Measurements from ENCODE around the gene PTPRG.

PTPRG gene

GRCh38 chr3:62097121-62097520 lies 535.8 kb downstream of the PTPRG start:
- DNase-seq: no peak

- DNase-seq: no peak
These were observed 537.4 kb downstream of the PTPRG start for GRCh38 chr3:62098646-62099365.

GRCh38 chr3:62100282-62100989 lies 539.1 kb downstream of the PTPRG start:
- DNase-seq: no peak

- no peak for DNase-seq
These were observed 540.1 kb downstream of the PTPRG start for GRCh38 chr3:62101488-62101887.

- no peak for DNase-seq
These were observed 542.2 kb downstream of the PTPRG start for GRCh38 chr3:62103531-62103930.

GRCh38 chr3:62109534-62109933 lies 548.2 kb downstream of the PTPRG start:
- no peak for DNase-seq

- DNase-seq: no peak
These were observed 549.3 kb downstream of the PTPRG start for GRCh38 chr3:62110443-62111225.

- no peak for DNase-seq
These were observed 551.7 kb downstream of the PTPRG start for GRCh38 chr3:62113092-62113491.

GRCh38 chr3:62114763-62115162 lies 553.4 kb downstream of the PTPRG start:
- DNase-seq: no peak

GRCh38 chr3:62117903-62118548 lies 556.7 kb downstream of the PTPRG start:
- no peak for DNase-seq

- DNase-seq: no peak
These were observed 557.8 kb downstream of the PTPRG start for GRCh38 chr3:62119139-62119538.

GRCh38 chr3:62122819-62123218 lies 561.4 kb downstream of the PTPRG start:
- no peak for DNase-seq

GRCh38 chr3:62125380-62125779 lies 564.0 kb downstream of the PTPRG start:
- no peak for DNase-seq

GRCh38 chr3:62127116-62127515 lies 565.7 kb downstream of the PTPRG start:
- no peak for DNase-seq

- no peak for DNase-seq
These were observed 566.7 kb downstream of the PTPRG start for GRCh38 chr3:62128051-62128450.

- DNase-seq: no peak
These were observed 567.3 kb downstream of the PTPRG start for GRCh38 chr3:62128681-62129080.

- DNase-seq: no peak
These were observed 569.7 kb downstream of the PTPRG start for GRCh38 chr3:62131050-62131449.

GRCh38 chr3:62131620-62132019 lies 570.2 kb downstream of the PTPRG start:
- DNase-seq: no peak

- DNase-seq: no peak
These were observed 570.7 kb downstream of the PTPRG start for GRCh38 chr3:62132027-62132602.

GRCh38 chr3:62133015-62133414 lies 571.6 kb downstream of the PTPRG start:
- no peak for DNase-seq

- DNase-seq: no peak
These were observed 572.7 kb downstream of the PTPRG start for GRCh38 chr3:62134061-62134496.

GRCh38 chr3:62135741-62136140 lies 574.4 kb downstream of the PTPRG start:
- no peak for DNase-seq

GRCh38 chr3:62139957-62140356 lies 578.6 kb downstream of the PTPRG start:
- no peak for DNase-seq
